IMR-90 (cell line): ENCODE measurements around the gene LRCOL1. TPM values are rescaled to one million over a fixed set of nuclear protein-coding genes. Genes with fewer than 3 reads are reported as not detected.

Experiments
- ATAC-seq: fragments of 200-7000 bp; cut with Tn5 transposase; 2 replicates; pipeline ENCODE4 v1.9.1; 2020; ENCODE audit warnings: low read depth, mild to moderate bottlenecking, moderate library complexity
- BruUV-seq: library from RNA; stranded (reverse); fragments of 400-500 nt; replicated peaks from 2 replicates; lab custom pipeline; 2021; lab: Mats Ljungman, UMichigan
- CTCF ChIA-PET: fragments of 300-600 bp; formaldehyde crosslinking; extraction: SDS; loops from one replicate; lab custom pipeline; 2021; ENCODE audit warnings: antibody characterized with exemption; lab: Yijun Ruan, JAX
- POLR2A ChIA-PET: fragments of 300-600 bp; sonication (Branson Sonifier 250); formaldehyde crosslinking; loops from one replicate; lab custom pipeline; 2022; ENCODE audit warnings: antibody characterized with exemption; ENCODE audit not compliant: unreplicated experiment; lab: Charles Lee
- DNase-seq: peaks from one replicate; pipeline ENCODE4 v3.0.0; 2013
- H2AFZ ChIP-seq: replicated peaks from 2 replicates; pipeline ENCODE3; 2013; ENCODE audit warnings: low read length, mild to moderate bottlenecking; ENCODE audit not compliant: poor library complexity
- H2AK5ac ChIP-seq: 2 replicates; pipeline ENCODE4 v1.6.1; 2013; ENCODE audit warnings: low read depth, low read length, inconsistent platforms
- H2AK9ac ChIP-seq: replicated peaks from 2 replicates; pipeline ENCODE3; 2013; ENCODE audit warnings: mild to moderate bottlenecking, low read depth, low read length, moderate library complexity; ENCODE audit not compliant: poor library complexity
- H2BK120ac ChIP-seq: 2 replicates; pipeline ENCODE4 v1.6.1; 2013; ENCODE audit warnings: low read depth, low read length, inconsistent platforms
- H2BK15ac ChIP-seq: 3 replicates; pipeline ENCODE4 v1.6.1; 2013; ENCODE audit warnings: low read depth, low read length, inconsistent platforms
- H2BK20ac ChIP-seq: 2 replicates; pipeline ENCODE4 v1.6.1; 2013; ENCODE audit warnings: low read depth, mild to moderate bottlenecking, inconsistent platforms, low read length, moderate library complexity
- H2BK5ac ChIP-seq: 2 replicates; pipeline ENCODE4 v1.6.1; 2013; ENCODE audit warnings: mild to moderate bottlenecking, low read depth, low read length, inconsistent platforms; ENCODE audit not compliant: poor library complexity, severe bottlenecking
- H3K14ac ChIP-seq: replicated peaks from 2 replicates; pipeline ENCODE4 v1.6.1; 2013; ENCODE audit warnings: low read depth, low read length, inconsistent platforms
- H3K18ac ChIP-seq: 2 replicates; pipeline ENCODE4 v1.6.1; 2013; ENCODE audit warnings: low read depth, low read length, control low read depth
- H3K23ac ChIP-seq: 2 replicates; pipeline ENCODE4 v1.6.1; 2013; ENCODE audit warnings: low read depth, low read length, inconsistent platforms
- H3K27ac ChIP-seq: 2 replicates; pipeline ENCODE4 v1.5.1; 2013; ENCODE audit warnings: mild to moderate bottlenecking, control low read depth, low read length; ENCODE audit not compliant: insufficient read depth
- H3K27me3 ChIP-seq: 2 replicates; pipeline ENCODE4 v1.6.1; 2013; ENCODE audit warnings: low read length; ENCODE audit not compliant: control insufficient read depth, insufficient read depth
- H3K36me3 ChIP-seq: 2 replicates; pipeline ENCODE4 v1.6.1; 2013; ENCODE audit warnings: low read length, mixed read lengths; ENCODE audit not compliant: control insufficient read depth, insufficient read depth
- H3K4ac ChIP-seq: 2 replicates; pipeline ENCODE4 v1.6.1; 2013; ENCODE audit warnings: low read depth, low read length, inconsistent platforms
- H3K4me1 ChIP-seq: 2 replicates; pipeline ENCODE4 v1.6.1; 2013; ENCODE audit warnings: low read length, mixed read lengths; ENCODE audit not compliant: control insufficient read depth, insufficient read depth
- H3K4me2 ChIP-seq: 2 replicates; pipeline ENCODE4 v1.6.1; 2013; ENCODE audit warnings: low read depth, mild to moderate bottlenecking, control low read depth, low read length, moderate library complexity
- H3K4me3 ChIP-seq: 2 replicates; pipeline ENCODE4 v1.5.1; 2013; ENCODE audit warnings: low read depth, mild to moderate bottlenecking, control low read depth, low read length, moderate library complexity; ENCODE audit not compliant: insufficient read depth
- H3K56ac ChIP-seq: 2 replicates; pipeline ENCODE4 v1.6.1; 2013; ENCODE audit warnings: low read length, inconsistent platforms; ENCODE audit not compliant: insufficient read depth; ENCODE audit errors: extremely low read depth
- H3K79me1 ChIP-seq, 2 experiments: 2 replicates each; pipeline ENCODE4 v1.6.1; 2013; ENCODE audit warnings: low read length in 2 of 2, inconsistent platforms in 1 of 2, low read depth in 1 of 2
- H3K9ac ChIP-seq: 2 replicates; pipeline ENCODE4 v1.6.1; 2013; ENCODE audit warnings: low read depth, low read length, control low read depth
- H3K9me1 ChIP-seq: 2 replicates; pipeline ENCODE4 v1.6.1; 2013; ENCODE audit warnings: low read length, inconsistent platforms; ENCODE audit not compliant: insufficient read depth
- H3K9me3 ChIP-seq: 2 replicates; pipeline ENCODE4 v1.6.1; 2013; ENCODE audit warnings: low read length; ENCODE audit not compliant: control insufficient read depth, insufficient read depth
- H4K20me1 ChIP-seq: 2 replicates; pipeline ENCODE4 v1.6.1; 2013; ENCODE audit warnings: low read length, inconsistent platforms; ENCODE audit not compliant: insufficient read depth
- H4K5ac ChIP-seq: 2 replicates; pipeline ENCODE4 v1.6.1; 2013; ENCODE audit warnings: mild to moderate bottlenecking, low read depth, low read length, control low read depth
- H4K8ac ChIP-seq, 2 experiments: 2 replicates each; pipeline ENCODE4 v1.6.1; 2013; ENCODE audit warnings: low read depth in 2 of 2, low read length in 2 of 2, control low read depth in 1 of 2, inconsistent platforms in 1 of 2
- H4K91ac ChIP-seq: 2 replicates; pipeline ENCODE4 v1.6.1; 2013; ENCODE audit warnings: low read depth, low read length, inconsistent platforms; ENCODE audit not compliant: insufficient read depth
- BHLHE40 ChIP-seq: fragments of 150-350 bp; IDR thresholded peaks from 2 replicates; pipeline ENCODE4 v1.6.1; 2016; ENCODE audit warnings: mild to moderate bottlenecking, low read depth, low read length
- CEBPB ChIP-seq: IDR thresholded peaks from 2 replicates; pipeline ENCODE4 v1.6.1; 2012; ENCODE audit warnings: low read depth, low read length, improper control_type of control experiment
- CHD1 ChIP-seq: IDR thresholded peaks from 2 replicates; pipeline ENCODE4 v1.6.1; 2012; ENCODE audit warnings: low read depth, low read length, improper control_type of control experiment
- FOS ChIP-seq: fragments of 150-350 bp; IDR thresholded peaks from 2 replicates; pipeline ENCODE4 v1.6.1; 2016; ENCODE audit warnings: low read depth, low read length
- MAFK ChIP-seq: IDR thresholded peaks from 2 replicates; pipeline ENCODE4 v1.6.1; 2012; ENCODE audit warnings: low read depth, low read length, improper control_type of control experiment
- MXI1 ChIP-seq: IDR thresholded peaks from 2 replicates; pipeline ENCODE4 v1.6.1; 2012; ENCODE audit warnings: low read depth, mild to moderate bottlenecking, low read length, moderate library complexity, borderline replicate concordance
- NFE2L2 ChIP-seq: fragments of 150-350 bp; IDR thresholded peaks from 2 replicates; pipeline ENCODE4 v1.6.1; 2016; ENCODE audit warnings: low read depth, mild to moderate bottlenecking, low read length
- POLR2A ChIP-seq: IDR thresholded peaks from 2 replicates; pipeline ENCODE4 v1.6.1; 2012; ENCODE audit warnings: mild to moderate bottlenecking, low read depth, low read length
- RAD21 ChIP-seq: IDR thresholded peaks from 2 replicates; pipeline ENCODE4 v1.6.1; 2012; ENCODE audit warnings: low read length, improper control_type of control experiment
- RCOR1 ChIP-seq: IDR thresholded peaks from 2 replicates; pipeline ENCODE4 v1.6.1; 2012; ENCODE audit warnings: mild to moderate bottlenecking, low read length, improper control_type of control experiment; ENCODE audit not compliant: insufficient replicate concordance
- RFX5 ChIP-seq: IDR thresholded peaks from 2 replicates; pipeline ENCODE4 v1.8.0; 2012; ENCODE audit warnings: low read depth, mild to moderate bottlenecking, low read length, moderate library complexity
- SMC3 ChIP-seq: fragments of 150-350 bp; IDR thresholded peaks from 2 replicates; pipeline ENCODE4 v1.6.1; 2016; ENCODE audit warnings: low read depth, mild to moderate bottlenecking, antibody characterized with exemption, low read length, moderate library complexity
- WGBS, 2 experiments: methylation state at CpG; one replicate each; pipeline versions ENCODE4 v1.1.5 to v1.1.7; 2013; ENCODE audit warnings: missing lambda C conversion rate in 2 of 2; ENCODE audit not compliant: insufficient read length in 1 of 2; ENCODE audit errors: extremely low coverage in 2 of 2; 5-methylcytosine and 5-hydroxymethylcytosine counted together
- dilution Hi-C: fragments of 300-500 bp; cut with HindIII; formaldehyde crosslinking; loops from one replicate; pipeline ENCODE4 v1.14.3; 2018; ENCODE audit warnings: low sequenced_read_pairs; ENCODE audit not compliant: unreplicated experiment
- in situ Hi-C: fragments of 300-500 bp; cut with MboI; formaldehyde crosslinking; loops from 3 replicates; pipeline ENCODE4 v1.14.3; 2019; ENCODE audit warnings: low sequenced_read_pairs, inconsistent platforms, mixed read lengths
- intact Hi-C: fragments of 100-400 bp; cut with micrococcal nuclease; formaldehyde crosslinking; loops from 2 replicates; pipeline ENCODE4 v1.10.0; 2022
- polyA plus RNA-seq, 3 experiments: library from polyadenylated mRNA; depleted of rRNA; stranded (reverse); fragments of >200 nt; gene quantifications; 2 replicates each; pipeline ENCODE4 v1.2.3, GENCODE V29; 2012; ENCODE audit warnings: low replicate concordance in 1 of 3
- total RNA-seq: library from RNA; depleted of rRNA; stranded (reverse); fragments of >200 nt; gene quantifications from 2 replicates; pipeline ENCODE4 v1.2.3, GENCODE V29; 2012

LRCOL1 gene
- total and polyA plus RNA-seq, 2 of the 4 experiments (the other 2 are of a cell fraction), result 1.0 TPM; not detected in 1

DNA sequence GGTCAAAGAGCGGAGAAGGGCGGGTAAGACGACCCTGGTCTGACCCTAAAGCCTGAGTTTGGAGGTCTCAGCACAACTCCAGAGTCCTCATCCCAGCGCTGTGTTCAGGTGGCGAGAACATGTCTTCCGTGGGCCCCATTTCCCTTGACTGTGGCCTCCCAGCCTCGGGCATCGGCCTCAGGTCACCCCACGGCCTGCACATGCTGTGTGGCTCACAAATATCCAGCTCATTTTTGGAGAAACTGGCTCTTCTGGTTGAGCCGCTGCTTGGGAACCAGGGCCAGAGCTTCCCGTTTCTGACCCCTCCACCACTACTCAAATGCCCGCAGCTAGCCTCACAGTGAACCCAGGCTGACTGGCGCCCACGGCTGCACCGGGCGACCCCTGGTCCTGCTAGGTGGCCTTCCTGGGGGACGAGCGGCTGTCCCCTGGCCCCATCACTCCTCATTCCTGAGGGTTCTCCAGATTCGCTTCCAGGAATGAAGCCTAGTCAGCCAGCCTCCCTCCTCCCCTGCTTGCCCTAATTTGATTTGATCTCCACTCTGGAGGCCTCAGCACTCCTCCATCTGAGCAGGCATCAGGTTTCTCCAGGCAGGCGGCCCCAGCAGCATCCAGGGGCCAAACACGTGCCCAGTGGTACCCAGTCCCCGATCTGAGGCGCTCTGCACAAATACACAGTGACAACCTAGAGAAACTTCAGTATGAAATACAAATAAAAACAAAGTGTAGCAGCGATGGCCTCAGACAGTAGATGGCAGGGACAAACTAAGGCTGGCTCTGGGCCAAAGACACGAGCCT lies 12.9 kb upstream of the LRCOL1 start:
- peak overlapping the region; percentile 64 for H2AK5ac ChIP-seq
- ATAC-seq, result 0 out of 2 replicates have a peak, but pooled peaks have one; percentile 2
- peak overlapping the region; percentile 67 for H3K4ac ChIP-seq
- H4K91ac ChIP-seq, result no peak overlapping the region
- peaks cover 12% of the 10 kb centered on the region for H3K4me1 ChIP-seq
- H3K27ac ChIP-seq, result peak overlapping the region; percentile 9; the same call in 1 of the 2 replicates
- H2BK20ac ChIP-seq, result peak overlapping the region; percentile 29; the same call in 1 of the 2 replicates
- H4K5ac ChIP-seq, result no peak overlapping the region; the same call in 1 of the 2 replicates
- peak overlapping the region; percentile 91 for H2AFZ ChIP-seq
- H2BK120ac ChIP-seq, result peak overlapping the region; percentile 8; the same call in 1 of the 2 replicates
- peak overlapping the region; percentile 5; the same call in 1 of the 2 replicates for H3K4me2 ChIP-seq
- H3K56ac ChIP-seq, result no peak overlapping the region
- TF ChIP-seq CEBPB, result no peak
- TF ChIP-seq BHLHE40, result no peak
- TF ChIP-seq RCOR1, result no peak
- TF ChIP-seq FOS, result no peak
- no peak for TF ChIP-seq RAD21
- no peak for TF ChIP-seq MXI1
- TF ChIP-seq MAFK, result no peak
- TF ChIP-seq POLR2A, result no peak
- TF ChIP-seq CHD1, result no peak
- TF ChIP-seq RFX5, result no peak
- no peak for TF ChIP-seq SMC3
- TF ChIP-seq NFE2L2, result no peak
- H2BK15ac ChIP-seq, result no peak overlapping the region
- peak overlapping the region in 1 of 2 experiments; percentile 73; a peak in 1 of 4 replicates for H4K8ac ChIP-seq
- CTCF ChIA-PET, result interaction anchor here (0.7 to 0.9 kb wide), 2 partner anchors 15 to 42 kb away, joined by 3 to 4 read pairs; no protein-coding TSS in a partner anchor
- H2BK5ac ChIP-seq, result peak overlapping the region; percentile 11
- peaks cover 7% of the 10 kb centered on the region; the same call in 1 of the 2 replicates for H3K9me1 ChIP-seq
- no peaks in the 10 kb centered on the region; a peak in 1 of 4 replicates for H3K79me1 ChIP-seq
- peaks cover 12% of the 10 kb centered on the region for H3K27me3 ChIP-seq
- 69% methylated on average over 9 of the region's 25 CpGs; no CpG with 5 or more reads in 1 of the 2 experiments for WGBS, 2 experiments
- H3K14ac ChIP-seq, result peak overlapping the region; percentile 57
- intact Hi-C loops, result no loop called here
- H3K9me3 ChIP-seq, result no peaks in the 10 kb centered on the region
- BruUV-seq, result no TSS peak
- in situ Hi-C loops, result no loop called here
- 0 out of 2 replicates have a peak overlapping the region, but pooled peaks have one; percentile 23 for H3K23ac ChIP-seq
- H3K36me3 ChIP-seq, result peaks cover 9% of the 10 kb centered on the region
- POLR2A ChIA-PET, result no interaction called here
- H3K9ac ChIP-seq, result no peak overlapping the region
- dilution Hi-C loops, result no loop called here
- H3K18ac ChIP-seq, result peak overlapping the region; percentile 9; the same call in 1 of the 2 replicates
- no peak overlapping the region for H3K4me3 ChIP-seq
- peak overlapping the region; percentile 66 for H2AK9ac ChIP-seq
- H4K20me1 ChIP-seq, result no peaks in the 10 kb centered on the region
- no peak for DNase-seq
